Central memory CD8-positive, alpha-beta T cell (primary cell): ENCODE data around the gene TCF23.
"Not testable (repeated sequence)": the region's sequence is repeated elsewhere in the genome, so short reads cannot be mapped to it uniquely, and the experiment has no call there.

Source experiments
- ATAC-seq: fragments of 150-1000 bp; cut with Tn5 transposase; replicated peaks from 2 replicates; pipeline ENCODE4 v1.10.0; 2022; ENCODE audit warnings: mild to moderate bottlenecking, moderate FRiP score, moderate number of reproducible peaks; ENCODE audit not compliant: poor library complexity, severe bottlenecking; ENCODE audit errors: extremely low read depth
- DNase-seq, 2 donors: peaks; one replicate each; pipeline ENCODE4 v3.0.0; 2021; ENCODE audit warnings: low spot score in 2 of 2
- H3K27ac Mint-ChIP-seq: one replicate; pipeline ENCODE4 v1.8.0; 2022; ENCODE audit warnings: low read depth, mild to moderate bottlenecking, moderate library complexity, mixed read lengths
- H3K27me3 Mint-ChIP-seq: one replicate; pipeline ENCODE4 v1.8.0; 2022; ENCODE audit warnings: mixed read lengths
- H3K36me3 Mint-ChIP-seq: one replicate; pipeline ENCODE4 v1.8.0; 2022; ENCODE audit warnings: mild to moderate bottlenecking, moderate library complexity, mixed read lengths; ENCODE audit not compliant: insufficient read depth
- H3K4me1 Mint-ChIP-seq: one replicate; pipeline ENCODE4 v1.8.0; 2022; ENCODE audit warnings: mixed read lengths
- H3K4me3 Mint-ChIP-seq: one replicate; pipeline ENCODE4 v1.8.0; 2022; ENCODE audit warnings: mild to moderate bottlenecking, moderate library complexity, mixed read lengths
- H3K9me3 Mint-ChIP-seq: one replicate; pipeline ENCODE4 v1.8.0; 2022; ENCODE audit warnings: mixed read lengths

Gene TCF23

DNA sequence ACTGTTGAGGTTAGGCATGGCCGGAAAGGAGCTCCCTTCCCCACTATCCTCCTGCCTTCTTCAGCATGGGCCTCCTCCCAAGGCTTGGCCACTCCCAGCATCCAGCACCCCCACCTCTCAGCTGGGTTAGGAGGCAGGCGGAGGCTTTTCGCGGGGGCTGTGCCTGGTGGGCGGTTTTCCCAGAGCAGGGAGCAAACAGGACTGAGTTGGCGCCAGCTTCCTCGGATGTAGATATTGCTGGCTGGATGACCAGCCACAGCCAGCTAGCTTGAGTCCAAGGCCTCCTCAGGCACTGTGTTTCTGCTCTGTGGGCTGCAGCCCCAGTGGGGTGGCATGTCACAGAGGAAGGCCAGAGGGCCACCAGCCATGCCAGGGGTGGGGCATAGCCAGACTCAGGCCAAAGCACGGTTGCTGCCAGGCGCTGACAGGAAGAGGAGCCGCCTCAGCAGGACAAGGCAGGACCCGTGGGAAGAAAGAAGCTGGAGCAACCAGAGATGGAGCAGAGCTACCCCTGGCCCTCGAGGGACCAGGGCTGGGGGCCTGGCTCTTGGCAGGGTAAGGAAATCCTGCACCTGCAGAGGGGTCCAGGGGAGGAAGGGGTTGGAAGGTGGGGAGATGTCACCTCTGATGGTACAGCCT is at the start of gene TCF23:
TCF23 (plus strand) TSS at position 204 of the 639 bp plus-strand sequence; CDS start at position 334, 130 bp downstream.
- DNase-seq (no peak), ATAC-seq (no peak)
- no peaks in the 10 kb centered on the region for H3K36me3 Mint-ChIP-seq
- H3K27me3 Mint-ChIP-seq, result peaks cover 55% of the 10 kb centered on the region
- H3K9me3 Mint-ChIP-seq, result no peaks in the 10 kb centered on the region
- H3K4me1 Mint-ChIP-seq, result no peaks in the 10 kb centered on the region
- no peak within 1 kb of the TSS for H3K27ac Mint-ChIP-seq
- no peak within 1 kb of the TSS for H3K4me3 Mint-ChIP-seq

DNA sequence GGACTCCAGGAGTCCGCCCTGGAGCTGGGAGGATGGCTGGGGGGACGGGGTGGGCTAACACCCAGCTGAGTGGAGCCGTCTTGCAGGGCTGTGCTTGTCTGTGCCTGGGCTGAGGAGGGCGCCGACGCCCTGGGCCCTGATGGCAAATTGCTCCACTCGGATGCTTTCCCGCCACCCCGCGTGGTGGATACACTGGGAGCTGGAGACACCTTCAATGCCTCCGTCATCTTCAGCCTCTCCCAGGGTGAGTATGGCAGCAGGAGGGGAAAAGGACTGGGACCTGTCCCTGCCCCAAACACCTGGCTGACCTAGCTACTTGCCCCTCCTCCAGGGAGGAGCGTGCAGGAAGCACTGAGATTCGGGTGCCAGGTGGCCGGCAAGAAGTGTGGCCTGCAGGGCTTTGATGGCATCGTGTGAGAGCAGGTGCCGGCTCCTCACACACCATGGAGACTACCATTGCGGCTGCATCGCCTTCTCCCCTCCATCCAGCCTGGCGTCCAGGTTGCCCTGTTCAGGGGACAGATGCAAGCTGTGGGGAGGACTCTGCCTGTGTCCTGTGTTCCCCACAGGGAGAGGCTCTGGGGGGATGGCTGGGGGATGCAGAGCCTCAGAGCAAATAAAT is 49.4 kb upstream of the TCF23 start:
- peaks cover 6% of the 10 kb centered on the region for H3K27me3 Mint-ChIP-seq
- DNase-seq (no peak), ATAC-seq (no peak)
- H3K4me3 Mint-ChIP-seq, result no peak overlapping the region
- peaks cover 4% of the 10 kb centered on the region for H3K36me3 Mint-ChIP-seq
- no peaks in the 10 kb centered on the region for H3K9me3 Mint-ChIP-seq
- no peak overlapping the region for H3K27ac Mint-ChIP-seq
- H3K4me1 Mint-ChIP-seq, result peaks cover 15% of the 10 kb centered on the region

DNA sequence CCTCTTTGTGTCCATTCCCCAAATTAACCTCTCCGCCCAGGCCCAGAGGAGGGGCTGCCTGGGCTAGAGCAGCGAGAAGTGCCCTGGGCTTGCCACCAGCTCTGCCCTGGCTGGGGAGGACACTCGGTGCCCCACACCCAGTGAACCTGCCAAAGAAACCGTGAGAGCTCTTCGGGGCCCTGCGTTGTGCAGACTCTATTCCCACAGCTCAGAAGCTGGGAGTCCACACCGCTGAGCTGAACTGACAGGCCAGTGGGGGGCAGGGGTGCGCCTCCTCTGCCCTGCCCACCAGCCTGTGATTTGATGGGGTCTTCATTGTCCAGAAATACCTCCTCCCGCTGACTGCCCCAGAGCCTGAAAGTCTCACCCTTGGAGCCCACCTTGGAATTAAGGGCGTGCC is 48.8 kb upstream of the TCF23 start:
- H3K4me1 Mint-ChIP-seq, result peaks cover 15% of the 10 kb centered on the region
- DNase-seq, result no peak
- no peak overlapping the region for H3K4me3 Mint-ChIP-seq
- H3K27ac Mint-ChIP-seq, result no peak overlapping the region
- H3K27me3 Mint-ChIP-seq, result peaks cover 12% of the 10 kb centered on the region
- peaks cover 4% of the 10 kb centered on the region for H3K36me3 Mint-ChIP-seq
- no peak for ATAC-seq
- H3K9me3 Mint-ChIP-seq, result no peaks in the 10 kb centered on the region

DNA sequence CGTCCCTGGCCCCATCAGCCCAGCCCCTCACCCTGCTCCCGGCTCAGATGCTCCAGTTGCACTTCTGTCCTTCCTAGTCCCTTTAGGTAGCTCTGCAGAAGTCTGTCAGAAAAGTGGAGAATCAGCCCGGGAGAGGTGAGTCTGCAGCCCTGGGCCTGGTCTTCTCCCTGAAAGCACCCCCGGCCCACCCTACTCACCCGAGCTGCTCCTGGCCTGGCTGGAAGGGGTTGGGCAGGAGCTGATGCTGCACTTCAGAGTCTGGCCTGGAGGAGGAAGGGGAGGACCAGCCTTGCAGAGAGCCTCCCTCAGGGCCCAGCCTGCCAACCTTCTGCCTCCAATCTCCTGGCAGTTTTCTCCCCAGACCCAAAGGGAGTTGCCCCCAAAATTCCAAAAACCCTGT is 46.5 kb upstream of the TCF23 start:
- Mint-ChIP-seq H3K36me3 (peaks cover 2% of the 10 kb centered on the region), H3K4me3 (no peak overlapping the region), H3K9me3 (no peaks in the 10 kb centered on the region), H3K27me3 (peaks cover 33% of the 10 kb centered on the region), H3K4me1 (no peaks in the 10 kb centered on the region), H3K27ac (no peak overlapping the region)
- DNase-seq (no peak), ATAC-seq (no peak)

DNA sequence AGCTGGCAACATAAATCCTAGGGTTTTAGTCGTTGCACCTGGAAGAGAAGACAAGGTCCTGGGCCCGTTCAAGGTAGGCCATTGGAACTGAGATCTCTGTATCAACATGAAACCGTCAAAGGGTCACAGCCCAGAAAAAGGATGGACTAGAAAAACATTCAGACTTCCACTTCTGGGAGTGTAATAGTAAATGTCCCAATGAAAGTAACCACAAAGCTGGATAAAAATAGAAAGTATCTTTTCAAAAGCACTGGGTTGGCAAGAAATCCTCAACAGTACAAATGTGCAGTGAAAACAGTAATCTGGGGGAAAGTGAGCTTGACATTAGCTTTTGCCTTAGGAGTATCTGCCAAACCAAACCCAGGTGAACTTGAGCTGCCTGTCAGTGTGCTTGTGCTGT is 42.8 kb upstream of the TCF23 start:
- H3K27me3 Mint-ChIP-seq, result peaks cover 33% of the 10 kb centered on the region
- no peak overlapping the region for H3K27ac Mint-ChIP-seq
- no peaks in the 10 kb centered on the region for H3K9me3 Mint-ChIP-seq
- no peaks in the 10 kb centered on the region for H3K36me3 Mint-ChIP-seq
- DNase-seq (no peak), ATAC-seq (no peak)
- no peaks in the 10 kb centered on the region for H3K4me1 Mint-ChIP-seq
- H3K4me3 Mint-ChIP-seq, result no peak overlapping the region

DNA sequence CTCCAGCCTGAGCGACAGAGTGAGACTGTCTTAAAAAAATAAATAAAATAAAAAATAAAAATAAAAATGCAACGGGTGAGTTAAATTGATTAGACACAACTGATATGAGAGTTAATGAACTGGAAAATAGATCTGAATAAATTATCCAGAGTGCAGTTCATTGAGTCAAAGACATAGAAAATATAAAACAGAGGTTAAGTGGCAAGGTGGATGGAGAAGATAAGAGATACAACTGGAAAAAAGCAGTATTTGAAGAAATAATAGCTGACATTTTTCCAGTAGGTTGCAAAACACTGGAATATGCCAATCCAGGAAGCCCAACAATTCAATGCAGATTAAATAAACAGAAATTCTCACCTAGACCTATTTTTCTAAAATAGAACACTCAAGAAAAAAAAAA is 40.6 kb upstream of the TCF23 start:
- no peak overlapping the region for H3K27ac Mint-ChIP-seq
- H3K4me1 Mint-ChIP-seq, result no peaks in the 10 kb centered on the region
- DNase-seq (no peak), ATAC-seq (no peak)
- no peak overlapping the region for H3K4me3 Mint-ChIP-seq
- H3K9me3 Mint-ChIP-seq, result no peaks in the 10 kb centered on the region
- peaks cover 33% of the 10 kb centered on the region for H3K27me3 Mint-ChIP-seq
- no peaks in the 10 kb centered on the region for H3K36me3 Mint-ChIP-seq

DNA sequence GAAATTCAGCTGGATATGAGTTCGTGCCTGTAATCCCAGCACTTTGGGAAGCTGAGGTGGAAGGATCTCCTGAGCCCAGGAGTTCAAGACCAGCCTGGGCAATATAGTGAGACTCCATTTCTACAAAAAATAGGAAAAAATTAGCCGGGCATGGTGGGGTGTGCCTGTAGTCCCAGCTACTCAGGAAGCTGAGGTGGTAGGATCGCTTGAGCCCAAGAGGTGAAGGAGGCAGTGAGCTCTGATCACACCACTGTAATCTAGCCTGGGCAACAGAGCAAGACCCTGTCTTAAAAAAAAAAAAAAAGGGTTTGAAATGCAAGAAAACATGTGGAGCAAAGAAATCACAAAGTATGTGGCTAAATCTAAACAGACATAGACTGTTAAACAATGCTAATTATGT is 39.7 kb upstream of the TCF23 start:
- no peaks in the 10 kb centered on the region for H3K9me3 Mint-ChIP-seq
- H3K27ac Mint-ChIP-seq, result no peak overlapping the region
- peaks cover 31% of the 10 kb centered on the region for H3K27me3 Mint-ChIP-seq
- H3K4me3 Mint-ChIP-seq, result no peak overlapping the region
- H3K36me3 Mint-ChIP-seq, result no peaks in the 10 kb centered on the region
- ATAC-seq (no peak), DNase-seq (no peak)
- no peaks in the 10 kb centered on the region for H3K4me1 Mint-ChIP-seq

DNA sequence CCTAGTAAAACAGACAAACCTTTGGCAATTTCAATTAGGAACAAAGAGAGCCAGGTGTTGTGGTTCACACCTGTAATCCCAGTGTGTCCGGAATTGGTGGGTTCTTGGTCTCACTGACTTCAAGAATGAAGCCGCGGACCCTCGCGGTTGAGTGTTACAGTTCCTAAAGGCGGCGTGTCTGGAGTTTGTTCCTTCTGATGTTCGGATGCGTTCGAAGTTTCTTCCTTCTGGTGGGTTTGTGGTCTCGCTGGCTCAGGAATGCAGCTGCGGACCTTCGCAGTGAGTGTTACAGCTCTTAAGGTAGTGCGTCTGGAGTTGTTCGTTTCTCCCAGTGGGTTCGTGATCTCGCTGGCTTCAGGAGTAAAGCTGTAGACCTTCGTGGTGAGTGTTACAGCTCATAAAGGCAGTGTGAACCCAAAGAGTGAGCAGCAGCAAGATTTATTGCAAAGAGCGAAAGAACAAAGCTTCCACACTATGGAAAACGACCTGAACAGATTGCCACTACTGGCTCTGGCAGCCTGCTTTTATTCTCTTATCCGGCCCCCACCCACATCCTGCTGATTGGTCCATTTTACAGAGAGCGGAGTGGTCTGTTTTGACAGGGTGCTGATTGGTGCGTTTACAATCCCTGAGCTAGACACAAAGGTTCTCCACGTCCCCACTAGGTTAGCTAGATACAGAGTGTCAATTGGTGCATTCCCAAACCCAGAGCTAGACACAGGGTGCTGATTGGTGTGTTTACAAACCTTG is 38.0 kb upstream of the TCF23 start:
- peaks cover 24% of the 10 kb centered on the region for H3K27me3 Mint-ChIP-seq
- DNase-seq, H3K36me3 Mint-ChIP-seq, H3K4me3 Mint-ChIP-seq, ATAC-seq, H3K4me1 Mint-ChIP-seq, H3K27ac Mint-ChIP-seq, H3K9me3 Mint-ChIP-seq: not testable (repeated sequence)

DNA sequence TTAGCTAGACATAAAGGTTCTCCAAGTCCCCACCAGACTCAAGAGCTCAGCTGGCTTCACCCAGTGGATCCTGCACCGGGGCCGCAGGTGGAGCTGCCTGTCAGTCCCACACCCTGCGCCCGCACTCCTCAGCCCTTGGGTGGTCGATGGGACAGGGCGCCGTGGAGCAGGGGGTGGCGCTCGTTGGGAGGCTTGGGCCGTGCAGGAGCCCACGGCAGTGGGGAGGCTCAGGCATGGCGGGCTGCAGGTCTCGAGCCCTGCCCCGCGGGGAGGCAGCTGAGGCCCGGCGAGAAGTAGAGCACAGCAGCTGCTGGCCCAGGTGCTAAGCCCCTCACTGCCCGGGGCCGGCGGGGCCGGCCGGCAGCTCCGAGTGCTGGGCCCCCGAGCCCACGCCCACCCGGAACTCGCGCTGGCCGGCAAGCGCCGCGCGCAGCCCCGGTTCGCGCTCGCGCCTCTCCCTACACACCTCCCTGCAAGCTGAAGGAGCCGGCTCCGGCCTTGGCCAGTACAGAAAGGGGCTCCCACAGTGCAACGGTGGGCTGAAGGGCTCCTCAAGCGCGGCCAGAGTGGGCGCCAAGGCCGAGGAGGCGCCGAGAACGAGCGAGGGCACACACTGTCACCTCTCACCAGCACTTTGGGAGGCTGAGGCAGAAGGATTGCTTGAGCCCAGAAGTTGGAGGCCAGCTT is 37.3 kb upstream of the TCF23 start:
- H3K4me3 Mint-ChIP-seq, H3K27ac Mint-ChIP-seq, H3K4me1 Mint-ChIP-seq, DNase-seq, ATAC-seq, H3K9me3 Mint-ChIP-seq, H3K36me3 Mint-ChIP-seq: not testable (repeated sequence)
- peaks cover 20% of the 10 kb centered on the region for H3K27me3 Mint-ChIP-seq

DNA sequence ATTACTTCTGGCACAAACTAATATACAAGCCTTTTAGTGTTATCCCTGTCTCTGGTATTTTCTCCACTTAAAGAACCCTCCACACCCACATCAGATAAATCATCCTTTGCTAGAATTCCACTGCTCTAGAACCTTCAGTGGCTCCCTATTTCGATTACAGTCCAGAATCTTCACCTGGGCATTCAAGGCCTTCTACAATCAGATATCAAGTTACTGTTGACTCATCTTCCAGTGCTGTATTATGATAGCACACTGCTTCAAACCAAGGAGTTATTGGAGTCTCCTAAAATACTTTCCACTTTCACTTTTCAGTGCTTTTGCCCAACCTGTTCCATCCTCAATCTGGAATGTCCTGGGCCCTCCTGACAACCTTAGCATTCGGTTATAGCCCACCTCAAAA is 33.3 kb upstream of the TCF23 start:
- DNase-seq (no peak), ATAC-seq (no peak)
- H3K27me3 Mint-ChIP-seq, result peaks cover 50% of the 10 kb centered on the region
- peaks cover 5% of the 10 kb centered on the region for H3K36me3 Mint-ChIP-seq
- H3K4me1 Mint-ChIP-seq, result no peaks in the 10 kb centered on the region
- H3K9me3 Mint-ChIP-seq, result no peaks in the 10 kb centered on the region
- H3K4me3 Mint-ChIP-seq, result no peak overlapping the region
- no peak overlapping the region for H3K27ac Mint-ChIP-seq

DNA sequence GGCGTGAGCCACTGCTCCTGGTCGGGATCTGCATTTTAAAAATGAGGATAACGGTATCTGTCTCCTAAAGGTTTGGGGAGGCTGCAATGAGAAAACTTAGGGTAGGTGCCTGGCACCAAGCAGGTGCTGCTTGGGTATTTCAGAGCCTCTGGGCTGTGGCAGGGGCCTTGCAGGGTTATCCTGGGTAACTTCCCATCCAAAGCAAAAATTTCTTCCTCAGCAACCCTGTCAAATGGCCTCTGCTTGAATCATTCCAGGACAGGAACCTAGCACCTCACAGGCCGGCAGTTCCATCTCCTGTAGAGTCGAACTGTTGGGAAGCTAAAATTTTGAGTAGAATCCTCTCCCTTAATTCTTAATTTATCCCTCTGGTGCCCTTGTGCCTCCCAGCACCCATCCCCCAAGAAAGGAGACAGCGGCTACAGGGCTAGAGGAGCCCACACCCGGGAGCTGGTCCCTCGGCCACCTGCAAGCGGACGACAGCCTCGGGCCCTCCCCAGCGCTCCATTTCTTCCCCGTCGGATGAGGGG is 30.7 kb upstream of the TCF23 start:
- H3K4me1 Mint-ChIP-seq, result peaks cover 8% of the 10 kb centered on the region
- no peak overlapping the region for H3K4me3 Mint-ChIP-seq
- no peaks in the 10 kb centered on the region for H3K9me3 Mint-ChIP-seq
- H3K27me3 Mint-ChIP-seq, result peaks cover 50% of the 10 kb centered on the region
- ATAC-seq (no peak), DNase-seq (no peak)
- no peak overlapping the region for H3K27ac Mint-ChIP-seq
- peaks cover 8% of the 10 kb centered on the region for H3K36me3 Mint-ChIP-seq

DNA sequence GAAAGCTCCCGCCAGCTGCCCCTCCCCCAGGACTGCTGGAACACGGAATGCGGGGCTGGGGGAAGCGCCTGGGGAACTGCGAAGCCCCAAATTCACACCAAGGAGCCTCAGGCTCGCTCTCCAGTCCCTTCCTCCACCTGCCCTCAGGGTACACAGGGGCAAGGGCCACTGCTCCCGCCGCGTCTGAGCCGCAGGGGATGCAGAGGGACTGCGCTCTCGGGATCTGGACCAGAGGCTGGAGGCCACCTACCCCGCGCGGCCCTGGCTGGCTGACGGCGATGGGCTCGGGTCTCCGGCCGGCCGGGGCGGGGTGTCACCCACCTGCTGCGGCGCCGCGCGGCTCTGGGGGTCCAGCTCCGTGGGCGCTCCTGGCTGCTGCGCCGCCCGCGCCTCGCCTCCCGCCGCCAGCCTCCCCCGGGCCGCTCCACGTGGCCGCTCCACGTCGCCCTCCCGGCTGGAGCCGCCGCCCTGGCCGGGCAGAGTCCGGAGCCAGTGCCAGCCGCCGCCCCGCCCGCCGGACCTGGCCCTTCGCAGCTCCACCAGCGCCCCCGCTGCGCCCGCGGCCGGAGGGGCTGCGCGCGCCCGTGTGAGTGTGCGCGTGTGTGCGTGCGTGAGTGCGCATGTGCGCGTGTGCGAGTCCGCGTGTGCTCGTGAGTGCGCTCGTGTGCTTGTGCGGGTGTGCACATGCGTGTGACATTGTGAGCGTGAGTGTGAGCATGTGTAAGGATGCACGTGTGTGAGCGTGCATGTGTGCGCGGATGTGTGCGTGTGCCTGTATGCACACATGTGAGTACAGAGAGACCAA is 30.1 kb upstream of the TCF23 start, which contains the start of gene CGREF1:
CGREF1 (minus strand) TSS at position 604 of the 805 bp plus-strand sequence. CDS start 14,762 bp downstream, outside the sequence.
- Mint-ChIP-seq H3K9me3 (no peaks in the 10 kb centered on the region), H3K27ac (no peak within 1 kb of the TSS), H3K4me1 (peaks cover 12% of the 10 kb centered on the region), H3K4me3 (peak within 1 kb of the TSS; percentile 58), H3K27me3 (peaks cover 50% of the 10 kb centered on the region), H3K36me3 (peaks cover 8% of the 10 kb centered on the region)
- ATAC-seq, result no peak
- DNase-seq, result no peak
